Activated naive CD4-positive, alpha-beta T cell treated with anti-CD3 and anti-CD28 coated beads, Interleukin-2, amount 50 U/mL, for 72 hours (primary cell): Measurements from ENCODE around the gene ZNF808. TPM values are rescaled to one million over a fixed set of nuclear protein-coding genes. Genes with fewer than 3 reads are reported as not detected.

Experiments used
- ATAC-seq, 2 donors: fragments of 150-1000 bp; cut with Tn5 transposase; 2 replicates each; pipeline ENCODE4 v1.10.0; 2021; ENCODE audit warnings: mild to moderate bottlenecking in 2 of 2, moderate library complexity in 2 of 2
- DNase-seq, 2 donors: peaks; one replicate each; pipeline ENCODE4 v3.0.0; 2021 to 2022; ENCODE audit warnings: low spot score in 2 of 2
- H3K27ac Mint-ChIP-seq, 2 donors: one replicate each; pipeline ENCODE4 v1.8.0; 2022; ENCODE audit warnings: mild to moderate bottlenecking in 2 of 2, mixed read lengths in 2 of 2
- H3K36me3 Mint-ChIP-seq, 2 donors: one replicate each; pipeline ENCODE4 v1.8.0; 2022; ENCODE audit warnings: mixed read lengths in 2 of 2
- H3K9me3 Mint-ChIP-seq, 2 donors: one replicate each; pipeline ENCODE4 v1.8.0; 2022; ENCODE audit warnings: mixed read lengths in 2 of 2
- total RNA-seq, 2 donors: library from RNA; stranded (reverse); gene quantifications; one replicate each; pipeline ENCODE4 v1.2.3, GENCODE V29; 2022

ZNF808 gene
- total RNA-seq, 2 donors from 2014 or later, result 22.5 to 32.7 TPM

DNA sequence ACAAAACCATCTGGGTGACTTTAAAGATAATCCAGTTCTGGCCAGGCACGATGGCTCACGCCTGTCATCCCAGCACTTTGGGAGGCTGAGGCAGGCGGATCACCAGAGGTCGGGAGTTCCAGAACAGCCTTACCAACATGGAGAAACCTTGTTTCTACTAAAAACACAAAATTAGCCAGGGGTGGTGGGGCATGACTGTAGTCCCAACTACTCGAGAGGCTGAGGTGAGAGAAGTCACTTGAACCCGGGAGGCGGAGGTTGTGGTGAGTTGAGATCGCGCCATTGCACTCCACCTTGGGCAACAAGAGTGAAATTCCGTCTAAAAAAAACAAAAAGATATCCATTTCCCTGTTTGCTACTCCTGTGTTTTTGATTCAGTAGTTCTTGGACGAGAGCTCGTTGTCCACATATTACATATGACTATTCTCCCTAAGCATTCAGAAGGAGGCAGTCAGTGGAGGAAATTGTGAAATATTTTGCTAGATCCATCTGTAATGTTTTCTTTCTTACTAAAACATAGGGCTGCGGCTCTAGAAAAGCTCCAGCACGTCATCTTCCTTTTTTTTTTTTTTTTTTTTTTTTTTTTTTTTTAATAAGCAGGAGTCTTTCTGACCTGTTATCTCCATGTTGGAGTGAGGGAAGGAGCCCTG is 76.2 kb downstream of the ZNF808 start:
- H3K9me3 Mint-ChIP-seq, result peaks cover 10 to 31% of the 10 kb centered on the region in 2 donors
- no peak overlapping the region for H3K27ac Mint-ChIP-seq
- H3K36me3 Mint-ChIP-seq, result peaks cover 34 to 70% of the 10 kb centered on the region in 2 donors

More for the DNA sequence above, 76.2 kb downstream of the ZNF808 start:
- ATAC-seq, result no peak
- no peak for DNase-seq

Other genes with a start within 250 kb of the ZNF808 start
- 1 to 10 TPM; 2.0 to 9.9 TPM for gene ZNF480, start 230.5 kb upstream of the ZNF808 start, total RNA-seq
- 1 to 10 TPM in 1 of 2 donors, under 1 TPM in 1; 0.58 to 1.1 TPM for gene ZNF610, start 191.4 kb upstream of the ZNF808 start, total RNA-seq
- 1 to 10 TPM; 8.5 to 9.6 TPM for gene ZNF880, start 157.7 kb upstream of the ZNF808 start, total RNA-seq
- 1 to 10 TPM; 4.8 to 6.7 TPM for gene ZNF528, start 129.8 kb upstream of the ZNF808 start, total RNA-seq
- gene ZNF534, start 98.5 kb upstream of the ZNF808 start, total RNA-seq, result not detected
- gene ZNF578, start 74.1 kb upstream of the ZNF808 start, total RNA-seq, result under 1 TPM; 0.47 to 0.57 TPM
- gene ZNF701, start 42.6 kb downstream of the ZNF808 start, total RNA-seq, result 10 to 100 TPM; 18.7 to 26.4 TPM
- 10 to 100 TPM; 37.0 to 49.9 TPM for gene ZNF83, start 110.7 kb downstream of the ZNF808 start, total RNA-seq
- 10 to 100 TPM; 17.5 to 19.7 TPM for gene ZNF611, start 207.4 kb downstream of the ZNF808 start, total RNA-seq